GM12892 (cell line): ENCODE measurements around the gene BAIAP2.

ENCODE experiments used
- POLR2AphosphoS5 ChIP-seq: IDR thresholded peaks from 2 replicates; pipeline ENCODE4 v1.6.1; 2011; ENCODE audit warnings: low read depth, low read length, control low read depth
- TAF1 ChIP-seq: IDR thresholded peaks from 2 replicates; pipeline ENCODE4 v1.6.1; 2011; ENCODE audit warnings: low read depth, mild to moderate bottlenecking, control low read depth, low read length, borderline replicate concordance

DNA sequence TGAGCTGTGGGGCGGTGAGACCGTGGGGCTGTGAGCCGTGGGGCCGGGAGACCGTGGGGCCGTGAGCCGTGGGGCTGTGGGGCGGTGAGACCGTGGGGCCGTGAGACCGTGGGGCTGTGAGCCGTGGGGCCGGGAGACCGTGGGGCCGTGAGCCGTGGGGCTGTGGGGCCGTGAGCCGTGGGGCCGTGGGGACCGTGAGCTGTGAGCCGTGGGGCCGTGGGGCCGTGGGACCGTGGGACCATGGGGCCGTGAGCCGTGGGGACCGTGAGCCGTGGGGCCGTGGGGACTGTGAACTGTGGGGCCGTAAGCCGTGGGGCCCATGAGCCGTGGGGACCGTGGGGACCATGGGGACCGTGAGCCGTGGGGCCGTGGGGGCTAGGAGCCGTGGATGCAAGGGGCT, 105.7 kb downstream of the BAIAP2 start:
- TF ChIP-seq TAF1 (no peak), POLR2AphosphoS5 (no peak)
